Activated naive CD8-positive, alpha-beta T cell treated with anti-CD3 and anti-CD28 coated beads, Interleukin-2, amount 50 U/mL, for 24 hours (primary cell): ENCODE data around the gene HOXD10.

Experiments used
- ATAC-seq: fragments of 150-1000 bp; cut with Tn5 transposase; one replicate; pipeline ENCODE4 v1.10.0; 2021
- DNase-seq: peaks from one replicate; pipeline ENCODE4 v3.0.0; 2021
- H3K27ac Mint-ChIP-seq: one replicate; pipeline ENCODE4 v1.8.0; 2021; ENCODE audit warnings: mild to moderate bottlenecking, mixed read lengths
- H3K27me3 Mint-ChIP-seq: one replicate; pipeline ENCODE4 v1.8.0; 2021; ENCODE audit warnings: mixed read lengths
- H3K36me3 Mint-ChIP-seq: one replicate; pipeline ENCODE4 v1.8.0; 2021; ENCODE audit warnings: low read depth, mixed read lengths
- H3K4me1 Mint-ChIP-seq: one replicate; pipeline ENCODE4 v1.8.0; 2021; ENCODE audit warnings: mixed read lengths
- H3K4me3 Mint-ChIP-seq: one replicate; pipeline ENCODE4 v1.8.0; 2021; ENCODE audit warnings: mild to moderate bottlenecking, moderate library complexity, mixed read lengths
- H3K9me3 Mint-ChIP-seq: one replicate; pipeline ENCODE4 v1.8.0; 2021; ENCODE audit warnings: mixed read lengths

Gene HOXD10

GRCh38 chr2:176134035-176134434 is 17.5 kb downstream of the HOXD10 start:
- no peak for DNase-seq
- no peak for ATAC-seq
- no peak overlapping the region for H3K27ac Mint-ChIP-seq
- H3K4me3 Mint-ChIP-seq: no peak overlapping the region
- peaks cover 31% of the 10 kb centered on the region for H3K4me1 Mint-ChIP-seq
- H3K36me3 Mint-ChIP-seq: peaks cover 4% of the 10 kb centered on the region
- peaks cover 81% of the 10 kb centered on the region for H3K27me3 Mint-ChIP-seq
- peaks cover 8% of the 10 kb centered on the region for H3K9me3 Mint-ChIP-seq

- no peak for DNase-seq
- H3K27me3 Mint-ChIP-seq: peaks cover 86% of the 10 kb centered on the region
- peaks cover 8% of the 10 kb centered on the region for H3K9me3 Mint-ChIP-seq
- peaks cover 34% of the 10 kb centered on the region for H3K4me1 Mint-ChIP-seq
- H3K4me3 Mint-ChIP-seq: no peak overlapping the region
- H3K36me3 Mint-ChIP-seq: peaks cover 6% of the 10 kb centered on the region
- no peak overlapping the region for H3K27ac Mint-ChIP-seq
- no peak for ATAC-seq
These were observed 18.5 kb downstream of the HOXD10 start for GRCh38 chr2:176135035-176135440.

- H3K4me1 Mint-ChIP-seq: peaks cover 31% of the 10 kb centered on the region
- DNase-seq: no peak
- ATAC-seq: no peak
These were observed 20.0 kb downstream of the HOXD10 start for GRCh38 chr2:176136374-176137251.

GRCh38 chr2:176137252-176137580 is 20.6 kb downstream of the HOXD10 start:
- ATAC-seq: no peak
- Mint-ChIP-seq H3K36me3 (peaks cover 6% of the 10 kb centered on the region), H3K9me3 (peaks cover 8% of the 10 kb centered on the region), H3K4me3 (no peak overlapping the region), H3K27me3 (peaks cover 85% of the 10 kb centered on the region), H3K4me1 (peaks cover 29% of the 10 kb centered on the region), H3K27ac (no peak overlapping the region)
- no peak for DNase-seq

More at GRCh38 chr2:176136374-176137251, 20.0 kb downstream of the HOXD10 start:
- Mint-ChIP-seq H3K4me3 (no peak overlapping the region), H3K9me3 (peaks cover 8% of the 10 kb centered on the region), H3K36me3 (peaks cover 6% of the 10 kb centered on the region), H3K27ac (no peak overlapping the region), H3K27me3 (peaks cover 86% of the 10 kb centered on the region)

- H3K27ac Mint-ChIP-seq: no peak overlapping the region
- H3K27me3 Mint-ChIP-seq: peaks cover 82% of the 10 kb centered on the region
- H3K4me3 Mint-ChIP-seq: no peak overlapping the region
- peaks cover 6% of the 10 kb centered on the region for H3K36me3 Mint-ChIP-seq
- peaks cover 8% of the 10 kb centered on the region for H3K9me3 Mint-ChIP-seq
- DNase-seq (no peak), ATAC-seq (no peak)
- H3K4me1 Mint-ChIP-seq: peaks cover 25% of the 10 kb centered on the region
These were observed 21.3 kb downstream of the HOXD10 start for GRCh38 chr2:176137906-176138305.

DNA sequence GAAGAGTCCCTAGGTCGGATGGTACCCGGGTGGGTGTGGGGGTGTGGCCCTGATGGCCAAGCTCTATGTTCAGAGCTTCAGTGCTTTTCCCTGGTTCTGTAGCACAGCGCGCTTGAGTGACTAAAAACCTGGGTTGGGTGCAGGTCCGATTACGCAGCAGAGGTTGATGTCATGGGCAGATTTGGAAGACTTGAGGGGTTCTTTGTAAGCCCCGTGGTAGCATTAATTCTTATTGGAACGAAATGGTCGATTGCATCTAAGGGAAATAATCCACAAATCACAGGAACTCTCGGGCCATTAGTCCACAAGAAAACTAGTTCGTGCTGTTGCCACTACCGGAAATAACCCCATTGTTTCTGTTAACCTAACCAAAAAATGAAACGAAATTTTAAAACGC is 21.9 kb downstream of the HOXD10 start:
- Mint-ChIP-seq H3K4me1 (peaks cover 25% of the 10 kb centered on the region), H3K9me3 (peaks cover 8% of the 10 kb centered on the region), H3K4me3 (no peak overlapping the region), H3K27ac (peak overlapping the region; percentile 72), H3K36me3 (peaks cover 6% of the 10 kb centered on the region), H3K27me3 (peaks cover 82% of the 10 kb centered on the region)
- no peak for DNase-seq
- ATAC-seq: no peak

- DNase-seq (no peak), ATAC-seq (no peak)
- H3K4me3 Mint-ChIP-seq: no peak overlapping the region
- peaks cover 8% of the 10 kb centered on the region for H3K9me3 Mint-ChIP-seq
- H3K27me3 Mint-ChIP-seq: peaks cover 82% of the 10 kb centered on the region
- H3K4me1 Mint-ChIP-seq: peaks cover 25% of the 10 kb centered on the region
- H3K27ac Mint-ChIP-seq: no peak overlapping the region
- H3K36me3 Mint-ChIP-seq: peaks cover 6% of the 10 kb centered on the region
These were observed 22.5 kb downstream of the HOXD10 start for GRCh38 chr2:176138923-176139660.

- Mint-ChIP-seq H3K27ac (no peak overlapping the region), H3K4me1 (peaks cover 25% of the 10 kb centered on the region), H3K9me3 (peaks cover 8% of the 10 kb centered on the region), H3K27me3 (peaks cover 79% of the 10 kb centered on the region), H3K4me3 (no peak overlapping the region), H3K36me3 (peaks cover 6% of the 10 kb centered on the region)
- ATAC-seq (no peak), DNase-seq (no peak)
These were observed 23.3 kb downstream of the HOXD10 start for GRCh38 chr2:176139661-176140512.

DNA sequence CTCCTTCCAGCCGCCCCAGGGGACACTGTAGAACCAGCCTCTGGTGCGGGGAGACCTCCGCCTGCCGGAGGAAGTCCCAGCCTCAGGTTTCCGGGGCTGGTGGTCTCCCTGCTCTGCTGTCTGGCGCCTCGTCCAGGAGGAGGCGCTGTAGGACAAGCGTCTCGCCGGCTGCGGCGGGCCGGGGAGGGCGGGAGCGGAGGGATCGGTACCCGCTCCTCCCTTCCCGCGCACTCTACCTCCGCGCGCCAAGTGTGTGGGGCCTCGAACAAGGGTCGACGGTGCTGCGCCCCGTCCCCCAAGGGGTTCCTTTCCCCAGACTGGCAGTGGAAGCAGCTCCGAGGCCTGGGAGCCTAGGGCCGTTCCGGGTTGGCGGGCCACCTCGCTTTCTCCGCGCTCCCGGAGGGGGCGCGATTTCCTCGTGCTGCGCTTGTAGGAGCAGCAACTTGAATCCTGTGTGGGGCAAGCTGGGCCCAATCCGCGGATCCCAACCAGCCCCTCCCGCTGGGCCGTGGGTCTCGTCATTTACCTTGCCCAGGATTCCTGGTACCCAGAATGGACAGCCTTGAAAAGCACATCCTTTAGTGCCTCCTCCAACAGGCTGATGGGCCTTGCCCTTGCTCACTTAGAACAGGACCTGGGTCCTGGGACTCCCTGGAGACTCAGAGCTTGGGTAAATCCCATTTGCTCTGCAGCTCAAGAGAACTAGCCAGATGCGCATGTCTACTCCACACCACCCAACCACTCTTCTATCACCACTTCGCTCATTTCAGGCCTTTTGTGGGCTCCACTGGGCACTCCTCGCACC is 24.1 kb downstream of the HOXD10 start:
- ATAC-seq: peak; percentile 81
- peak; percentile 78 for DNase-seq
- peaks cover 6% of the 10 kb centered on the region for H3K36me3 Mint-ChIP-seq
- H3K4me3 Mint-ChIP-seq: peak overlapping the region; percentile 14
- peaks cover 4% of the 10 kb centered on the region for H3K9me3 Mint-ChIP-seq
- H3K4me1 Mint-ChIP-seq: peaks cover 20% of the 10 kb centered on the region
- no peak overlapping the region for H3K27ac Mint-ChIP-seq
- peaks cover 78% of the 10 kb centered on the region for H3K27me3 Mint-ChIP-seq

DNA sequence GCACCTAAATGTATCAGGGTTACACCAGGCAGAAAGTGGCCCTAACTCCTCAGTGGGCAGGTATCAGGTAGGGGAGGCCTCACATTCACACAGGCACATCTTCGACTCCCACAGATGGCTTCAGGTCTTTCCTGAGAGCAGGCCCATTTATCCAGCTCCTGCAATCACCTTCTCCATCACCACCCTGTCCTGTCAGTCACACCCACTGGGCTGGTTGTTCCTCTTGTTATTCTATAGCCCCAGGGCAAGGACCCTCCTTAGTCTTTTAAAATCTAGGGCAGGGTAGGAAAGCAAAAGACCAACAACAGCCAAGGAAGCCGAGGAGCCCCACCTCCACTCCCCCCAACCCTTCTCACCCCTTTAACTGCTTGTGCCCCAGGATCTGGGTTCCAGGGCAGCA is 25.7 kb downstream of the HOXD10 start:
- peaks cover 83% of the 10 kb centered on the region for H3K27me3 Mint-ChIP-seq
- H3K4me3 Mint-ChIP-seq: no peak overlapping the region
- peaks cover 4% of the 10 kb centered on the region for H3K9me3 Mint-ChIP-seq
- peaks cover 18% of the 10 kb centered on the region for H3K4me1 Mint-ChIP-seq
- no peak overlapping the region for H3K27ac Mint-ChIP-seq
- DNase-seq (no peak), ATAC-seq (no peak)
- peaks cover 6% of the 10 kb centered on the region for H3K36me3 Mint-ChIP-seq

DNA sequence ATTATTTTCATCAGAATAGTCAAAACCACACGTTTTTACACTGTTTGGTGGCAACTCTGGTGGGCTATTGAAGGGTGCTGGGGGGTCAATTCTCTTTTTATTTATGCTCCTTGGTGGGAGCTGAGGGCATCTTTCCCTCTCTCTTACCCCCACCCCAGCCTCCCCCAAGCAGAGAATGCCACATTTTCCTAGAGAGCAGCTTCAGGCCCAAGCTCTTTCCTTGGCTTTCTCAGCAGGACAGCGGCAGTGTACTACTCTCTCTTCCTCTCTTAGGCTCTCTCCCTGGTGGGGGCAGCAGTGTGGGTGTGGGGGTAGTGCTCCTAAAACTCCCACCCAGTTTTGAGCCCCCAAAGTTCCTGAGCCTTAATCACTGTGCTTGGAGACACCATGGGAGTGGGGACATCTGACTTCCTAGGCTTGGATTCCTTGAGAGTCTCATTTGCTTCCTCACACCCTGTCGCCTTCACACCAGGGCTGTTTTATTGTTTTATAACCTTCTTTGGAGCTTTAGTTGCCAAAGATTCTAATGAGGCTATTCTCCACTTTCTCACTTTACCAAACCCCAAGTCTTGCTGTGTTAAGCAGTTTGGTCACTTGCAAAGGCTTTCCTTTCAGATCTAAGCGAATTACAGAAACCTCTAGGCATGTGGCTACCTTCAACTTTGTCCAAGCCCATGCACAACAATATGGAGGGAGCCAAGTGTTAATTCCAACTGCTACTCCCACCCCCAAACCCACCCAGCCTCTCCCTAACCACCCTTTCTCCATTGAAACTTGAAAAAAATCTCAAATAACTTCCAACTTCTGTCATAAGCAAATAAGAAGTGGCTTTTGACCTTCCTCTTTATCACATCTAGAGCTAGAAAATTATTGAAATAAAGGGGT is 28.7 kb downstream of the HOXD10 start:
- Mint-ChIP-seq H3K4me3 (no peak overlapping the region), H3K27ac (no peak overlapping the region), H3K36me3 (no peaks in the 10 kb centered on the region), H3K9me3 (no peaks in the 10 kb centered on the region), H3K27me3 (peaks cover 84% of the 10 kb centered on the region), H3K4me1 (peaks cover 6% of the 10 kb centered on the region)
- no peak for DNase-seq
- ATAC-seq: no peak

DNA sequence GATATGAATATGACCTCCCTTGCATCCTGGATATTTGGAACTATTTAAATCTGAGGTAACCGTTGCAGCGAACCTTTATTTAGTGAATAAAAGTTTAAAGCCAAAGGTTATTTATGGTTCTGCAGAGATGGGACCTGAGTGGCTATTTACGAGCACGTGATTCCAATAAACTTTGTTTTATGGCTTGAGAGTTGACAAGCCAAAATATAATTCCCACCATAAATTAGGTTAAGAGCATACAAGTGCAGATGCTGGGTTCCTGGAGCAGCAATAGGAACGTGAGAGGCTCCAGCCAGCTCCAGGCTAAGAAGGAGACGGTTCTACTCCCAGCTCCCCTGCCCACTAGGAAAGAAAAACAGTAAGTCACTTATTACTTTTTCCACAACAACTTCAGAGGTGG is 29.5 kb downstream of the HOXD10 start:
- Mint-ChIP-seq H3K4me3 (no peak overlapping the region), H3K27me3 (peaks cover 88% of the 10 kb centered on the region), H3K27ac (no peak overlapping the region), H3K36me3 (no peaks in the 10 kb centered on the region), H3K4me1 (peaks cover 2% of the 10 kb centered on the region), H3K9me3 (no peaks in the 10 kb centered on the region)
- DNase-seq (no peak), ATAC-seq (no peak)

- DNase-seq: no peak
- no peak overlapping the region for H3K27ac Mint-ChIP-seq
- H3K36me3 Mint-ChIP-seq: no peaks in the 10 kb centered on the region
- H3K9me3 Mint-ChIP-seq: no peaks in the 10 kb centered on the region
- ATAC-seq: no peak
- H3K4me1 Mint-ChIP-seq: no peaks in the 10 kb centered on the region
- H3K4me3 Mint-ChIP-seq: no peak overlapping the region
- H3K27me3 Mint-ChIP-seq: peaks cover 88% of the 10 kb centered on the region
These were observed 30.1 kb downstream of the HOXD10 start for GRCh38 chr2:176146645-176147044.
